ENCODE results near the gene ASCC1. TPM values are rescaled to one million over a fixed set of nuclear protein-coding genes. Genes with fewer than 3 reads are reported as not detected.

ASCC1 gene
- total and polyA plus RNA-seq, 10 donors = 11.9 to 41.7 (median 33.8) TPM

GRCh38 chr10:72105098-72105475 lies 111.0 kb downstream of the ASCC1 start:
- intact Hi-C loops (cut with DNase I; ENCODE audit: low total_unique reads) = no loop called here
- H3K4me3 ChIP-seq = no peak overlapping the region
- H3K36me3 ChIP-seq = peaks cover 0 to 57% (median 22%) of the 10 kb centered on the region in 6 donors
- H3K4me1 ChIP-seq = peaks cover 9 to 40% (median 30%) of the 10 kb centered on the region in 6 donors
- H3K27me3 ChIP-seq (replicated peaks in 1 of 7) = no peaks in the 10 kb centered on the region
- TF ChIP-seq POLR2A (IDR thresholded peaks at IDR 0.05) (no peak), POLR2AphosphoS5 (IDR thresholded peaks at IDR 0.05) (no peak), CTCF (IDR thresholded peaks at IDR 0.05 in 8 of 11, conservative IDR thresholded peaks at IDR 0.05 in 3 of 11) (no peak)
- H3K9me3 ChIP-seq = no peaks in the 10 kb centered on the region
- H3K27ac ChIP-seq = no peak overlapping the region
- DNase-seq = no peak
- 95 to 98% (median 97%) methylated on average over 8 to 9 of the region's 9 CpGs for whole genome bisulfite sequencing, 5 donors

- Histone ChIP-seq H3K9me3 (no peaks in the 10 kb centered on the region), H3K27ac (no peak overlapping the region), H3K4me1 (peaks cover 5 to 35% (median 25%) of the 10 kb centered on the region in 6 donors), H3K4me3 (no peak overlapping the region), H3K36me3 (peaks cover 0 to 60% (median 24%) of the 10 kb centered on the region in 6 donors), H3K27me3 (replicated peaks in 1 of 7) (no peaks in the 10 kb centered on the region)
- 92 to 95% (median 93%) methylated on average over 8 of the region's 8 CpGs for WGBS, 5 donors
- TF ChIP-seq POLR2AphosphoS5 (IDR thresholded peaks at IDR 0.05) (no peak), POLR2A (IDR thresholded peaks at IDR 0.05) (no peak), CTCF (IDR thresholded peaks at IDR 0.05 in 8 of 11, conservative IDR thresholded peaks at IDR 0.05 in 3 of 11) (no peak)
- intact Hi-C loops (cut with DNase I; ENCODE audit: low total_unique reads) = no loop called here
- no peak for DNase-seq
Measured at GRCh38 chr10:72104472-72105097, 111.5 kb downstream of the ASCC1 start.

- Histone ChIP-seq H3K4me1 (no peaks in the 10 kb centered on the region), H3K36me3 (peaks cover 0 to 92% (median 42%) of the 10 kb centered on the region in 6 donors), H3K27ac (no peak overlapping the region), H3K4me3 (no peak overlapping the region), H3K27me3 (replicated peaks in 1 of 7) (no peaks in the 10 kb centered on the region), H3K9me3 (no peaks in the 10 kb centered on the region)
- no peak for TF ChIP-seq CTCF (IDR thresholded peaks at IDR 0.05 in 8 of 11, conservative IDR thresholded peaks at IDR 0.05 in 3 of 11)
- TF ChIP-seq POLR2AphosphoS5 (IDR thresholded peaks at IDR 0.05) = no peak
- no peak for TF ChIP-seq POLR2A (IDR thresholded peaks at IDR 0.05)
- WGBS, 5 donors = 96 to 99% (median 98%) methylated on average over 10 of the region's 10 CpGs
- no peak for DNase-seq
- intact Hi-C loops (cut with DNase I; ENCODE audit: low total_unique reads) = no loop called here
Measured at GRCh38 chr10:72099600-72099921, 116.5 kb downstream of the ASCC1 start.

- Histone ChIP-seq H3K4me3 (no peak overlapping the region), H3K9me3 (no peaks in the 10 kb centered on the region), H3K4me1 (no peaks in the 10 kb centered on the region), H3K27ac (no peak overlapping the region), H3K36me3 (peaks cover 0 to 96% (median 42%) of the 10 kb centered on the region in 6 donors), H3K27me3 (replicated peaks in 1 of 7) (no peaks in the 10 kb centered on the region)
- 88 to 96% (median 95%) methylated on average over 6 of the region's 6 CpGs for WGBS, 5 donors
- intact Hi-C loops (cut with DNase I; ENCODE audit: low total_unique reads) = no loop called here
- TF ChIP-seq CTCF (IDR thresholded peaks at IDR 0.05 in 8 of 11, conservative IDR thresholded peaks at IDR 0.05 in 3 of 11) (no peak), POLR2AphosphoS5 (IDR thresholded peaks at IDR 0.05) (no peak), POLR2A (IDR thresholded peaks at IDR 0.05) (no peak)
- no peak for DNase-seq
Measured at GRCh38 chr10:72098836-72099599, 117.1 kb downstream of the ASCC1 start.

Measured in spleen (tissue), 11 donors.